ENCODE results near the gene SERP2.

Gene SERP2

GRCh38 chr13:44389060-44389666, 15.5 kb downstream of the SERP2 start:
- DNase-seq: no peak

DNA sequence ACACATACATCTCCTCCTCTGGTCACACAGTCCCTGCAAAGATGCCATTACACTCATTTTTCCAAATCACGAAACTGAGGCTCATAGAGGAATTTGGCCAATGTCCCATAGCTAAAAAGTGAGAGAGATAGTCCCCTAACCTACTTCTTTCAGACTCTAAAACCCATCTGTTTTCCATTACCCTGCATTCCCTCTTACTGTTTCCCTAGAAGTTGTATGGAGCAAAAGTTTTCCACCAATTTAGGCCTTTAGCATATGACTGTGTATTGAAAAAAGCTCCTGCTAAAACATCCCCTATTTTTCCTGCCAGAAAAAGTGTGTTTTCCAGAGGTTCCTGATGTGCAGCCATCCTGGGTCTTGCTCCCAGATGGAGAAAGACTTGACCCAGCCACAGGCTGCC, 16.3 kb downstream of the SERP2 start:
- no peak for DNase-seq

DNA sequence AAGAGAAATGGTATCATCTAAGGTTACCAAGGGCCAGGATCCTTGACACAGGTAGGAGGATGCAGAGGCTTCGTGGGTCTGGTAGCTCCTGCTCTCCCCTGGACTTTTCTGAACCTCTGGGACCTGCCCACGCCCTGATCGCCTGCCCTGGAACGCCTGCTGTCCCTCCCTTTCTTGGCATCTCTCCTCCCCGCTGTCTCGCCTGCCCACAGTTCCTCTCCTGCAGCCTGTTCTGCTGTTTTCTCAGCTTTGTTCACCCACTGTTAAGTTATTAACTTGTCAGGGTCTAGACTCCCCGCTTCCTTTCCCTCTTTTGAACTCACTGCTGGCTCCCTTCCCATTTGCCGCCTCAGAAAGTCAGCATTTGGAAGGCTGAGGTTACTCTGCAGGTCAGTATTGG, 19.8 kb downstream of the SERP2 start:
- DNase-seq: no peak

GRCh38 chr13:44394658-44395057, 21.0 kb downstream of the SERP2 start:
- no peak for DNase-seq

- DNase-seq: no peak
Observed at GRCh38 chr13:44395976-44396694, 22.5 kb downstream of the SERP2 start.

DNA sequence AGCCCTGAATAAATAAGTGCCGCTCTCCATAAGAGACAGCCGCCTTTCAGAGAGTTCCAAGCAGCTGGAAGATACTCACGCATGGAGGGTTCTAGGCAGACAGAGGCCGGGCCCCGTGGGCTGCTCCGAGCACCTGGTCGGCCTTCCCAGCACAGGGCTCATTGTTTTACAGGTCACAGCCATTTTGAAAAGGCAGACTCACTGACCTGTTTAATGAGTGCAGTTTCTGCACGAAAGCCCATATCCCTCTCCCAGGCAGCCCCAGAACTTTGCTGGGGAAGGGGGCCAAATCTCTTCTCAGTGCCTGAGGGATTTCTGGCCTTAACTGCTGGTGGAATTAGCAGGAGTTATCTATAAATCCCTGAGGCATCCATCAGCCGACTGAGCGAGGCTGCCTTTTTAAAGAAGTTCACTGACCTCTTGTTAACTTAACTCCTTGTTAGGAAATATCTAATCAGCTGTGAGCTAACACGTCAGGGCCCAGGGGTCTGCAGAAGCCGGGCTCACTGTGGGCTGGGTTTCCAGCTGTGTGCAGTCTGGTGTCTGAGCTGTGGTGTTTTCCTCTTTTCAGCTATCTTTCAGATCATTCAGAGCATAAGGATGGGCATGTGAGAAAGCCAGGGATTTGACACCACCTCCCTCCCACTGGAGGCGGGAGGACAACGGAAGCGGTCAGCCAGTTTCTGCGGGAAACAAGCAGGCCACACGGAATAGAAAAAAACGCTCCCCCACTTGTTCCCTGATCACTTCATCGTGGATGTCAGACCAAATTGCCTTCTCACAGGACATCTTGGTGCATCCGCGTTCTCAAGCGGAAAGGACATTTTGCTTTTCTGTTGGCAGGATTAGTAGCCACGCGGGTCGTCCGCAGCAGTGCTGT, 23.3 kb downstream of the SERP2 start:
- no peak for DNase-seq

GRCh38 chr13:44397766-44398223, 24.2 kb downstream of the SERP2 start:
- no peak for DNase-seq

DNA sequence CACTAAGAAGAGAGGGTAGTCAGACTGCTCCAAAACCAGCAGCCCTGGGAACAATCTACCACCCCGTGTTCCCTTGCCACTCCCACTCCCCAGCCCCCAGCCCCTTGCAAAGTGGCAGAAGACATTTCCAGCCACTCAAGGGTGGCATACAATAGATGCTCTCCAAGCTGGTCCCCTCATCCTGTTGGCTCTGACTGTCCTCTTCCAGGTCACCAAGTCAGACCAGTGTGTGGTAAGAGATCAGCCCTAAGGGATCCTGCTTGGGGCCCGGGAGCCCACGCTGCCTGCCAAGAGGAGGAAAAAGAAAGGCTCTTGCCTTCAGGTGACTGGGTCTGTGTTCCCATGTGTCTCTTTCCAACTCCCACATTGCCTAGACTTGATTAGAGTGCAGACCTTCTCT, 25.0 kb downstream of the SERP2 start:
- no peak for DNase-seq

GRCh38 chr13:44399074-44399473, 25.4 kb downstream of the SERP2 start:
- no peak for DNase-seq

- DNase-seq: no peak
Observed at GRCh38 chr13:44400736-44401135, 27.1 kb downstream of the SERP2 start.

- DNase-seq: no peak
Observed at GRCh38 chr13:44401577-44401976, 28.0 kb downstream of the SERP2 start.

DNA sequence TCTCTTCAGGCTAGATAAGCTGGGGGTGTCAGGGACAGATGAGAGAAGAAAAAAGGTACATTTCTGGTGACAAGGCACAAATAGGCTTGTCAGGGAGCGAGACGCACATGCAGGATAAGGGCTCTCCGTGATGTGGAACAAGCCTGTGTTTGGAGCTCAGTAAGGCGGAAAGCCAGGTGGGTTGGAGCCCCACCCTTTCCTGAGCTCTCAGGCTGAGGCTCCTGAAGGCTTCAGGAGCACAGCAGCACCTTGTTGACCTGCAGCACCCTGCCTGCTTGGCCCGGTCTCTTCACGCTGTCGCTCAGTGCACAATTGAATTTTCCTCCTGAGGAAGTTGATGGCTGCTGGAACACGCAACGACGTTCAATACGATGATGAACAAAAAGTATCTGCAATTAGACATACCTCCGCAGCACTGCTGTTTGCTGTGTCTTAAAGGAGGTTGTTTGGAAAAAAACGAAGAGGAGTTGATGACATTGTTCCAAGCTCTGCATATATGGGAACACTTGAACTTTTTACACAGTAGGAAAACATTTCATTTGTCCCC, 29.3 kb downstream of the SERP2 start:
- DNase-seq: no peak

- no peak for DNase-seq
Observed at GRCh38 chr13:44403461-44404056, 29.9 kb downstream of the SERP2 start.

GRCh38 chr13:44404261-44405132, 30.9 kb downstream of the SERP2 start:
- DNase-seq: no peak

DNA sequence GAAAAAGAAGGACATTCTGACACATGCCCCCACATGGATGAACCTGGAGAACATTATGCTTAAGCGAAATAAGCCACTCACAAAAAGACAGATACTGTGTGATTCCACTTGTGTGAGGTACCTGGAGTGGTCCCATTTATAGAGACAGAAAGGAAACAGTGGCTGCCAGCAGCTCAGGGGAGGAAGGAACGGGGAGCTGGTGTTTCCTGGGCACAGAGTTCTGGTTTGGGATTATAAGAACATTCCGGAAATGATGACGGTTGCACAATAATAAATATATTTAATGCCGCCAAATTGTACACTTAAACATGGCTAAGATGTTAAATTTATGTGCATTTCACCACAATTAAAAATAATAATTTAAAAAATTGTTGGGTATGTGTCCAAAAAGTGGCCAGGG, 33.0 kb downstream of the SERP2 start:
- no peak for DNase-seq

DNA sequence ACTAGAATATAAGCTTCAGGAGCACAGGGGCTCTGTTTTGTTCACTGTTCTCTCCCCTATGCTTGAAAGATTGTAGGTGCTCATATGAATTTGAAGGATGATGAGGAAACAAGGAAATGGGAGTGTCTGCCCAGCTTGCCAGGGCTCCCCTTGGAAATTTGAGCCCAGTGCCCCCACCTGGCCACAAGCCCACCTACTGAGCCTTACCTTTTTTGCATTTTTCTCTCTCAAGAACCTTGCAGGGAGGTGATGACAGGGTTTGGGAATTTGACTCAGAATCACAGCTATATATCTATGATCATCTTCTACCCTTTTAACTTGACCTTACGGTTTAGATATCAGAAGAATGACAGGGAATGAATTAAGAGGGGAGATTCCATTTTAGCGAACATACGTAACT, 33.8 kb downstream of the SERP2 start:
- no peak for DNase-seq

- DNase-seq: no peak
Observed at GRCh38 chr13:44407891-44408290, 34.3 kb downstream of the SERP2 start.

- DNase-seq: no peak
Observed at GRCh38 chr13:44409595-44409994, 36.0 kb downstream of the SERP2 start.

- DNase-seq: no peak
Observed at GRCh38 chr13:44410328-44410859, 36.8 kb downstream of the SERP2 start.

- no peak for DNase-seq
Observed at GRCh38 chr13:44411841-44412240, 38.2 kb downstream of the SERP2 start.

GRCh38 chr13:44412346-44412935, 38.8 kb downstream of the SERP2 start:
- no peak for DNase-seq

Measured in CD4-positive, alpha-beta T cell treated with Interleukin-12 subunit alpha and Interleukin-12 subunit beta, for 1 hour (primary cell).